NB4 (cell line): Measurements from ENCODE around the gene LMCD1.

Experiments
- DNase-seq: peaks from one replicate; pipeline ENCODE4 v3.0.0; 2010; ENCODE audit warnings: low read depth
- H3K4me3 ChIP-seq: one replicate; pipeline ENCODE4 v1.5.1; 2011; ENCODE audit warnings: mild to moderate bottlenecking, low read depth, low read length, moderate library complexity
- MYC ChIP-seq: IDR thresholded peaks from 2 replicates; pipeline ENCODE4 v1.6.1; 2011; ENCODE audit warnings: low read depth, low read length
- POLR2A ChIP-seq: IDR thresholded peaks from 2 replicates; pipeline ENCODE4 v1.6.1; 2011; ENCODE audit warnings: mild to moderate bottlenecking; ENCODE audit not compliant: insufficient read length; ENCODE audit errors: extremely low read depth
- TF ChIP-seq, protein P1 (sequence below): IDR thresholded peaks from 2 replicates; pipeline ENCODE4 v1.6.1; 2011; ENCODE audit warnings: low read depth, low read length
- TF ChIP-seq, protein P2 (sequence below): IDR thresholded peaks from one replicate; pipeline ENCODE4 v1.5.1; 2012; ENCODE audit warnings: low read depth, low read length

The LMCD1 gene

DNA sequence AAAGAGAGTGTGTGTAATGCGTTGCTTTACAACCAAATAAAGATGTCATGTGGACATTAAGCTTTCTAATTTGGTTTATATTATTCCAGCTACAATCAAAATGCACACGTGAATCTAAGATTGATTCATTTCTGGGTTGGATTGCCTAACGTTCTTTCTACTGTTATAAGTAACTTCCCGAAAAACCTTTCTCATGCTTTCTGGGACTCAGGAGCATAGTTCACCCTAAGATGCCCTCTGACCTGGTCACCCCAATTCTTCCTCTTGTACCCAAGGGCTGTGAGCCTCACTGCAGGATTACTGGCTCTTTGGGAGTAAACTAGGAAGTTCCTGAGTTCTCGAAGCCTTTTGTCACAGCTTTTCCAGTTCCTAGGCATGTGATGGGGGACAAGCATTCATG, 12.7 kb upstream of the LMCD1 start:
- DNase-seq, result no peak
- no peak overlapping the region for H3K4me3 ChIP-seq

DNA sequence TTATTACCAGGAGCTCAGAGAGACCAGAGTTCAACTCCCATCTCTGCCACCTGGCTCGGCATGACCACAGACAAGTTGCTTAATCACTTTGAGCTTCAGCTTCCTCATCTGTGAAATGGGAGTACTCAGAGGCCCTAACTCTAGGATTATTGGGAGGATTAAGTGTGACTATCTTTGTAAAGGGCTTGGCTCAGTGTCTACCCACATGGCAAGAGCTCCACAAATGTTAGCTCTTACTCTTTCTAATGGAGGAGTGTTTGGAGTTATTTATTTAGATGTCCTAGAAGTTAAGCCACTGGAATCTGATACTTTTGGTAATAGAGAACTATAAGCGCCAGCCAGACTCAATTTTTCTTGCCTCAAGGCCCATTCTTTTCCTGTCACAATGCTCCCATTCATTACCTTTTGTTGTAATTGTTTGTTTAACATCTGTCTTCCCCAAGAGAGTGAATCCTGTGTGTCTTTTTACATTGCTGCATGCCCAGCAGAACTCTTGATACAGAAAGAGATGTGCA, 12.3 kb upstream of the LMCD1 start:
- peak; percentile 8 for DNase-seq
- TF ChIP-seq, protein P1, sequence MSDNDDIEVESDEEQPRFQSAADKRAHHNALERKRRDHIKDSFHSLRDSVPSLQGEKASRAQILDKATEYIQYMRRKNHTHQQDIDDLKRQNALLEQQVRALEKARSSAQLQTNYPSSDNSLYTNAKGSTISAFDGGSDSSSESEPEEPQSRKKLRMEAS, result no peak
- no peak for TF ChIP-seq MYC
- TF ChIP-seq, protein P2, sequence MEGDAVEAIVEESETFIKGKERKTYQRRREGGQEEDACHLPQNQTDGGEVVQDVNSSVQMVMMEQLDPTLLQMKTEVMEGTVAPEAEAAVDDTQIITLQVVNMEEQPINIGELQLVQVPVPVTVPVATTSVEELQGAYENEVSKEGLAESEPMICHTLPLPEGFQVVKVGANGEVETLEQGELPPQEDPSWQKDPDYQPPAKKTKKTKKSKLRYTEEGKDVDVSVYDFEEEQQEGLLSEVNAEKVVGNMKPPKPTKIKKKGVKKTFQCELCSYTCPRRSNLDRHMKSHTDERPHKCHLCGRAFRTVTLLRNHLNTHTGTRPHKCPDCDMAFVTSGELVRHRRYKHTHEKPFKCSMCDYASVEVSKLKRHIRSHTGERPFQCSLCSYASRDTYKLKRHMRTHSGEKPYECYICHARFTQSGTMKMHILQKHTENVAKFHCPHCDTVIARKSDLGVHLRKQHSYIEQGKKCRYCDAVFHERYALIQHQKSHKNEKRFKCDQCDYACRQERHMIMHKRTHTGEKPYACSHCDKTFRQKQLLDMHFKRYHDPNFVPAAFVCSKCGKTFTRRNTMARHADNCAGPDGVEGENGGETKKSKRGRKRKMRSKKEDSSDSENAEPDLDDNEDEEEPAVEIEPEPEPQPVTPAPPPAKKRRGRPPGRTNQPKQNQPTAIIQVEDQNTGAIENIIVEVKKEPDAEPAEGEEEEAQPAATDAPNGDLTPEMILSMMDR, result no peak
- TF ChIP-seq POLR2A, result no peak
- no peak overlapping the region for H3K4me3 ChIP-seq

More for the DNA sequence above, 12.7 kb upstream of the LMCD1 start:
- TF ChIP-seq, protein P1, result no peak

DNA sequence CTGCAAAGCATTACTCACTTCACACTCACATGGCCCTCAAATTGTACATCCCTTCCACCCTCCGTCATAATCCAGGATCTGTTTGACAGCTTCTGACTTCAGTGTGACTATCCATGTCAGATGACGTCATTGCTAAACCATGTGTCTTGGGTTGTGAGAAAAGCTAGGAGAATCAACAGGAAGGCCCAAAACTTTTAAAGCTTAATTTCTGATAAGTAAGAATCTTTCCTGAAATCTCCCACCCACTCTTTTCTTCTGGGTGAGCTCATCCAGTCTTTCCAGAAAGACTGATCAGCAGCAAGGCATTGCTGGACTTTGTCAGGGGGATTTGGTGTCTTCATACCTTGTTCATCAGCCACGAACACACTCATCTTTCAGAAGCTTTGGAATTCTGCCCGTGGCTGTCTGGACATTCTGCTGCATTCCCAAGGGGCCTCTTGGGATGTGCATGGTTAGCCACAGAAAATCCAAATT, 11.5 kb upstream of the LMCD1 start:
- H3K4me3 ChIP-seq, result no peak overlapping the region
- DNase-seq, result no peak
- TF ChIP-seq, protein P2, result no peak
- TF ChIP-seq, protein P1, result no peak
- no peak for TF ChIP-seq POLR2A
- TF ChIP-seq MYC, result no peak

DNA sequence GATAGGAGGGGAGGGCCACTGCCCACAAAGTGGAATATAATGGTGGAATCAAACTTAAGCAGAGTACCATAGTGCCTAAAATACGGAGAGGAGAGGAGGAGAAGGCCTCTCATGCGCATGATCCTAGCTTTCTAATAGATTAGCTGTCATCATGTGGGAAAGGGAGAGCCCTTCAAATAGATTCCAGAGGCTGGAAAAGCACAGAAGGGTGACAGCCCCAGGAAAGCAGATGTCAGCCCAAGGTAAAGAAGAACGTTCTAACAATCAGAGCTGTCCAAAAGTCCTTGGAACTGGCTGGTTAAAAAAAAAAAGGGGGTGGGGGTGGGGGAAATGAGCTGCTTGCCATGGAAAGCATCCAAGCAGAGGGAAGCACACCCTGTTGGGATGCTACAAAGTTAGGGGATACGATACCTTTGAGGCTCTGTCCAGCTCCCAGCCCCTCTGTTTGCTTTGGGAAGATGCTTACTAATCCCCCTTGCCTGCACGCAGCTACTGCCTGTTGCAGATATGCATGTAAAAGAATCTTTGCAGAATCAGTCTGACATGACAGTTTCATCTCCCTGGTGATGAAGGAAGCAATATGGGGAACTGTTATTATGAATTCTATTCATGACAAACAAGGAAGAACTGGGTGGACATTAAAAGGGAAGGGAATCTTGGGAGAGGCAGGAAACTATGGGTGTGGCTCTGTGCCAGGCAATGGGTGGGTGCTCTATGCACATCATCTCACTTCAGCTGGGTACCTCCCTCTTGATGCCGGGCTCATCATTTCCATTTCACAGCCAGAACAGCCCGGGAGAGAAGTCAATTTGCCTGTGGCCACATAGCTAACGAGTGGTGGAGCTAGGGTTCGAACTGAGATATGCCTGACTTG, 10.1 kb upstream of the LMCD1 start:
- H3K4me3 ChIP-seq, result no peak overlapping the region
- DNase-seq, result no peak
- no peak for TF ChIP-seq POLR2A
- TF ChIP-seq, protein P1, result no peak
- no peak for TF ChIP-seq MYC
- TF ChIP-seq, protein P2, result no peak

DNA sequence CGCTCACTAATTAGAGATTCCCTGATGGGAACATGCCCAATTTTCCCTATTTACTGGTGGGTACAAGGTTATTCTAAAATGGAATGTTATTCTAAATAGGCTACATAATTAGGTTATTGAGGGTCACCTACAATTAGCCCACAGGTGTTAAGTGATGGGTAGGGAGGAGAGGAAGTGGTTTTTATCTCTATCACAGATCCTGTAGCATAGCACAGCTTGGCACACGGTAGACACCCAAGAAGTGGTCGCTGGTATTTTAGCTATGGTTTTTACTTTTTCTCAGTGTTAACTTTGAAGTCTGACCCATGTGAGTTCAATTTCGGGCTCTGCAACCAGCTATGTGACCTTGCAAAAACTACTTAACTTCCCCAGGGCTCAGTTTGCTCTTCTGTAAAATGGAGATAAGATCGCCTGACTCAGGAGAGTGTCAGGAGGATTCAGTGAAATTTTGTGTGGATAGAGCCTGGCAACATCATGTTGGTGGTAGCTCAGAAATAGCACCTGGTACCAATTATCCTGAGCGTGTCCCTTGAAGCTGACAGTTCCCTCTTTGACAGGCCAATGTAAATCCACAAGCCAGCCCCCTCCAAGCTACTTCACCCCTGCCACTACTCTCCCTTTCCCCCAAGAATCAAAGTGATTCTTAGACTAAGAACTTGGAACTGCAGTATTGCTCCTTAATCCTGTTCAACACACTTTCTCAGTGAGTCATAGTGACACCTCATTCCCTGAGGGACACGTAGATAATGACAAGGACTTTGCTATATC, 8.7 kb upstream of the LMCD1 start:
- H3K4me3 ChIP-seq, result no peak overlapping the region
- no peak for DNase-seq
- TF ChIP-seq, protein P1, result no peak
- TF ChIP-seq MYC, result no peak
- TF ChIP-seq POLR2A, result no peak
- TF ChIP-seq, protein P2, result no peak

DNA sequence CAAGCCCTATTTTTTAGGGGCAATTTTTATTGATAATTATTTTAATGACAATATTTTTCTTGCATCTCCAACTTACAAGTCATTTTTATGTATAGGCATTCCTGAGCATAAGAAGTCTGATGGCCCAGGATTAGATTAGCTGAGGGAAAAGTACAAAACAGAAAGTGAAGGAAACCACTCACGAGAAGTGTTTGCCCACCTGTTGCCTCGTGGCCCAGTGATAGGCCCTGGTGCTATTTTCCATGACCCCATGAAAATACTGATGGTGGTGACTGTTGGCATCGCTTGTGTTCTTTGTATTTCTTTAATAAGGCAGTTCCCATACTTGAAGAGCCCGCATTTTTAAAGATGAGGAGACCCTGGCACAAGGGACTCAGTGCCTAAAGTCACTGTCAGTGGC, 7.9 kb upstream of the LMCD1 start:
- H3K4me3 ChIP-seq, result no peak overlapping the region
- TF ChIP-seq, protein P1, result no peak
- no peak for DNase-seq
